GM21786 (cell line): Measurements from ENCODE around the gene ZNF512B.
"Not testable (repeated sequence)": the region's sequence is repeated elsewhere in the genome, so short reads cannot be mapped to it uniquely, and the experiment has no call there.

Experiments
- ATAC-seq: cut with Tn5 transposase; IDR thresholded peaks from one replicate; pipeline ENCODE4 v1.9.1; 2021; ENCODE audit not compliant: unreplicated experiment

The ZNF512B gene

GRCh38 chr20:63978319-63979228 lies 8.8 kb upstream of the ZNF512B start:
- ATAC-seq, result peak; percentile 32

GRCh38 chr20:63977739-63978276 lies 8.1 kb upstream of the ZNF512B start:
- no peak for ATAC-seq

GRCh38 chr20:63976980-63977738 lies 7.4 kb upstream of the ZNF512B start:
- no peak for ATAC-seq

DNA sequence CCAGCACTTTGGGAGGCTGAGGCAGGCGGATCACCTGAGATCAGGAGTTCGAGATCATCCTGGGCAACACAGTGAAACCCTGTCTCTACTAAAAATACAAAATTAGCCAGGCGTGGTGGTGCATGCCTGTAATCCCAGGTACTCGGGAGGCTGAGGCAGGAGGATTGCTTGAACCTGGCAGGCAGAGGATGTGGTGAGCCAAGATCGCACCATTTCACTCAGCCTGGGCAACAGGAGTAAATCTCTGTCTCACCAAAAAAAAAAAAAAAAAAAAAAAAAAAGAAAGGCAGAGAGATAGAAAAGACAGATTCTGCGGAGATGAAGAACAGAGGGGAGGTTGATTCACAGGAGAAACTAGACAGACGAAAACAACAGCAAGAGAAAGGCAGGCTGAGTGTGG lies 6.8 kb upstream of the ZNF512B start:
- ATAC-seq, result not testable (repeated sequence)

- no peak for ATAC-seq
Measured at GRCh38 chr20:63974402-63975200, 4.9 kb upstream of the ZNF512B start.

GRCh38 chr20:63973636-63974401 lies 4.1 kb upstream of the ZNF512B start:
- no peak for ATAC-seq

GRCh38 chr20:63973160-63973479 lies 3.4 kb upstream of the ZNF512B start:
- ATAC-seq, result no peak

DNA sequence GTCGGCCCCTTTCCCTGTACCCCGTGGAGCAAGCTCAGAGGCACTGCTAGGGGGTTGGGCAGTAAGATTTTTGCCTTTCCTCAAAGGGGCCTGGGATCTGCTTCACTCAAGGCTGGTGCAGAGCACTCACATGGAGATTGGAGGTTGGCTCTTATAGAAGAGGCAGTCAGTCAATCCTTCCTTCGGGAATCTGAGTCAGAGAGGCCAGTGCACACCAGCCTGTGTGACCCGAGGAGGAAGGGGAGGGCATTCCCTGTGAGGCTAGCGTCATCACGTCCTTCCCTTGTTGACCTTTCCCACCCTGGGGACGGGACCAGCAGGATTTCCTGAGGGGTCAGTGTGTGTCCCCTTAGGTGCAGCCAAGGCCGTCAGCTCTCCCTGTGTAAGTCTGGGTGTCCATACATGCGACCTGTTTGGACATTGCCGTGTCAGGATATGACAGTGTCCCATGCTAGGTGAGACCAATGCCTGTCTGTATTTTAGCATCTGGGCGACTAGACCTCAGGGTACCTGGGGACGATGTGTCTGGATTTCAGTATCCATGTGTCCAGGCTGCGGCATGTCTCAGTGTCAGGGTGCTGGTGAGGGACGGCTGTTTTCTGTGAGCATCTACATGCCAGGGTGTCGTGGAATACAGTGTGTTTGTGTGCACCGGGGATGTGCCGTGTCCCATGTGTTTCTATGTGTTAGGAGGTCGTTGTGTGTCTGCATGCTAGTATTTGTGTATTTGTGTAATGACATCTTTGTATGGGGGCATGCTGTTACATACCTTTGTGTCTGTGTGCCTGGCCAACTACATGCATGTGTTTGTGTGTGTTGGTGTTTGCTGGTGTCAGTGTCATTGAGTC lies 2.8 kb upstream of the ZNF512B start:
- ATAC-seq, result no peak

- not testable (repeated sequence) for ATAC-seq
Measured at GRCh38 chr20:63971960-63972311, 2.2 kb upstream of the ZNF512B start.

GRCh38 chr20:63970714-63971431 lies 1.1 kb upstream of the ZNF512B start:
- ATAC-seq, result no peak

DNA sequence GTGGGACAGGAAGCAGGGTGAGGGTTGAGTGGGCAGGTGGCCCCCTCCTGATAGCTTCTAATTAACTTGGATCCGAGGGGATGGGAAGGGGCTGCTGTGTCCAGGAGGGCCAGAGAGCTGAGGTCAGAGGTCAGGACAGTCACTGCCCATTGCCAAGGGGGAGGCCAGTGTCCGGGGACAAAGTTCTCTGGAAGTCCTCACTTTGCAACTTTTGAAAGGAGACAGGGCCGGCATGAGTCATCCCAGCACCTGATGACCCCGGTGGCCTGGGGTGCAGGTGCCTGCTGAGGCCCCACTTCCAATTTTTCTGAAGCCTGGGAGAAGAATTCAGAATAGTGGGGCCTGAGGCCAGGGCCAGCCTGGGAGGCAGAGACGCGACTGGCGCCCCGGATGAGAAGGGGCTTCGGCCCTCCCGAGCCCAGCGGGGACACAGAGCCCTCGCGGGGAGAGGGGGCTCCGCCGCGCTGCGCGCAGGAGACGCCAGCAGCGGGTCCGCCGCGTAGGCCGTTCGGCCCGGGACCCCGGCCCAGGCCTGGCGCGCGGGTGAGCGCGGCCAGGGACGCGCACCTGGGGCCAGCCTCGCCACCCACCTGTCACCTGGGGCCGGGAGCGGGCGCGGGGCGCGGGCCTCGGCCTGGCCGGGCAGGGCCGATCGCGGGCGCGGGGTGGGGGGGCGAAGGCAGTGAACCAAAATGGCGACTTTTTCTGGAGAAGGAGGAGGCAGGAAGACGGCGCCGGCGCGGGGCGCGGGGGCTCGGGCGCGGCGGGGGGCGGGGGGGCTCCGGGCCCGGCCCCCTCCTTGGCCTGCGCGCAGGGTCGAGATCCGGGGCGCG lies 586 bp downstream of the ZNF512B start:
- no peak for ATAC-seq

- ATAC-seq, result no peak
Measured at GRCh38 chr20:63968136-63968927, 1.4 kb downstream of the ZNF512B start.

GRCh38 chr20:63967330-63968135 lies 2.2 kb downstream of the ZNF512B start:
- ATAC-seq, result no peak

DNA sequence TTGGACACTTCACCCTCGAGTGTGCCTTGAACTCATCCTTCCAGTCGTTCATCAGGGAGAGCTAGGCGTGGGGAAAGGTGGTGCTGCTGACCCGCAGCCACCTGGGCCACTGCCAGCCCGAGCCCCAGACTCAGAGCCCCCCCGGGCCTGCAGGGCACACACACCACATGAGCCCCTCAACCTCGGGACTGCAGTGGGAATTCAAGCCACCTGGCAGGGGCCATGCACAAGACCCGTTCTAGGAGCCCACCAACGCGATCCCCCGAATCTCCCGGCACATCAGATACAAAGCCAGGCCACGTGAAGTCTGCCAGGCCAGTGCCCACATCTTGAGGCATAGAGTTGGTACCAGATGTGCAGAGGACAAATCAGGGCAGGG lies 2.8 kb downstream of the ZNF512B start:
- ATAC-seq, result no peak

GRCh38 chr20:63966172-63966943 lies 3.4 kb downstream of the ZNF512B start:
- no peak for ATAC-seq

GRCh38 chr20:63964412-63964811 lies 5.3 kb downstream of the ZNF512B start:
- no peak for ATAC-seq
